Adrenal gland (tissue), 5 donors: ENCODE measurements around the gene CLDN20.

Experiments used
- CTCF ChIP-seq, 6 experiments: fragments of 450-650 bp in 4 of 6; fragments of 200-600 bp in 2 of 6; sonication (generic) in 1 of 6; IDR thresholded peaks; 1 replicate in 5 of 6; 2 replicates in 1 of 6; pipeline versions ENCODE4 v1.5.1 to v1.8.0; 2016 to 2021; ENCODE audit warnings: antibody characterized with exemption in 6 of 6, mild to moderate bottlenecking in 2 of 6, moderate library complexity in 1 of 6
- POLR2A ChIP-seq, 2 donors: fragments of 450-650 bp; IDR thresholded peaks; one replicate each; pipeline ENCODE4 v1.6.1; 2017; ENCODE audit warnings: antibody characterized with exemption in 2 of 2, mild to moderate bottlenecking in 2 of 2, moderate library complexity in 1 of 2
- donor health status: DM: no; HTN: no; CAD: no.

- TF ChIP-seq CTCF (IDR thresholded peaks at IDR 0.05): no peak
- TF ChIP-seq POLR2A (IDR thresholded peaks at IDR 0.05): no peak
Observed at GRCh38 chr6:155256122-155256795, 7.6 kb upstream of the CLDN20 start.
